DND-41 (cell line): Measurements from ENCODE around the gene OPHN1.

ENCODE experiments used
- ATAC-seq: fragments of 200-7000 bp; cut with Tn5 transposase; 3 replicates; pipeline ENCODE4 v1.9.1; 2021; ENCODE audit warnings: low read depth; ENCODE audit not compliant: insufficient read depth
- DNase-seq: peaks from one replicate; pipeline ENCODE4 v3.0.0-alpha.2; 2020
- H2AFZ ChIP-seq: 2 replicates; pipeline ENCODE4 v1.6.0; 2012; ENCODE audit warnings: low read depth, low read length
- H3K27ac ChIP-seq: 2 replicates; pipeline ENCODE4 v1.5.1; 2012; ENCODE audit warnings: low read length, inconsistent platforms
- H3K27me3 ChIP-seq: fragments of 200-600 bp; sonication (generic); 2 replicates; pipeline ENCODE4 v1.6.0; 2012; ENCODE audit warnings: low read length, mild to moderate bottlenecking, inconsistent platforms; ENCODE audit not compliant: insufficient read depth, poor library complexity
- H3K36me3 ChIP-seq: 2 replicates; pipeline ENCODE4 v1.5.1; 2012; ENCODE audit warnings: low read length, inconsistent platforms; ENCODE audit not compliant: insufficient read depth
- H3K4me1 ChIP-seq: 2 replicates; pipeline ENCODE4 v1.5.1; 2012; ENCODE audit warnings: mild to moderate bottlenecking, low read length; ENCODE audit not compliant: insufficient read depth
- H3K4me2 ChIP-seq: 2 replicates; pipeline ENCODE4 v1.6.0; 2012; ENCODE audit warnings: mild to moderate bottlenecking, moderate library complexity, low read length, inconsistent platforms; ENCODE audit not compliant: insufficient read depth
- H3K4me3 ChIP-seq, 2 experiments: fragments of 200-600 bp in 1 of 2; shearing (Covaris generic) in 1 of 2; 2 replicates each; pipeline ENCODE4 v1.5.1; 2012 to 2016; ENCODE audit warnings: inconsistent platforms in 2 of 2, low read length in 2 of 2, mild to moderate bottlenecking in 2 of 2, low read depth in 1 of 2, moderate library complexity in 1 of 2
- H3K79me2 ChIP-seq: 2 replicates; pipeline ENCODE4 v1.6.0; 2012; ENCODE audit warnings: low read length, inconsistent platforms; ENCODE audit not compliant: insufficient read depth
- H3K9ac ChIP-seq: 2 replicates; pipeline ENCODE4 v1.6.0; 2012; ENCODE audit warnings: low read depth, mild to moderate bottlenecking, inconsistent platforms, low read length, moderate library complexity
- H3K9me3 ChIP-seq: 2 replicates; pipeline ENCODE4 v1.5.1; 2012; ENCODE audit warnings: low read length, moderate library complexity, mild to moderate bottlenecking, inconsistent platforms; ENCODE audit not compliant: insufficient read depth, severe bottlenecking
- H4K20me1 ChIP-seq: 2 replicates; pipeline ENCODE4 v1.6.0; 2012; ENCODE audit warnings: low read length; ENCODE audit not compliant: insufficient read depth
- CTCF ChIP-seq: IDR thresholded peaks from 2 replicates; pipeline ENCODE4 v1.5.1; 2012; ENCODE audit warnings: borderline replicate concordance, low read length, moderate library complexity, mild to moderate bottlenecking; ENCODE audit not compliant: poor library complexity, severe bottlenecking; ENCODE audit errors: extremely low read depth
- EZH2 ChIP-seq: IDR thresholded peaks from 3 replicates; pipeline ENCODE4 v1.6.1; 2012; ENCODE audit warnings: borderline replicate concordance, low read depth, mild to moderate bottlenecking, moderate library complexity, low read length, inconsistent platforms; ENCODE audit not compliant: severe bottlenecking

Gene OPHN1

GRCh38 chrX:68307769-68308168, 125.5 kb downstream of the OPHN1 start:
- H3K4me1 ChIP-seq = no peaks in the 10 kb centered on the region
- DNase-seq (no peak), ATAC-seq (no peak)
- TF ChIP-seq EZH2 (no peak), CTCF (no peak)
- H3K36me3 ChIP-seq = no peaks in the 10 kb centered on the region
- no peaks in the 10 kb centered on the region for H4K20me1 ChIP-seq
- H3K27ac ChIP-seq = no peak overlapping the region
- H3K9me3 ChIP-seq = no peaks in the 10 kb centered on the region
- H2AFZ ChIP-seq = no peak overlapping the region
- H3K79me2 ChIP-seq = no peaks in the 10 kb centered on the region
- no peak overlapping the region for H3K4me2 ChIP-seq
- H3K27me3 ChIP-seq = no peaks in the 10 kb centered on the region
- H3K4me3 ChIP-seq = no peak overlapping the region
- no peak overlapping the region for H3K9ac ChIP-seq

- TF ChIP-seq EZH2 = no peak
- TF ChIP-seq CTCF = no peak
- H2AFZ ChIP-seq = no peak overlapping the region
- H3K9ac ChIP-seq = no peak overlapping the region
- H3K4me1 ChIP-seq = no peaks in the 10 kb centered on the region
- no peaks in the 10 kb centered on the region for H3K79me2 ChIP-seq
- ATAC-seq (no peak), DNase-seq (no peak)
- H3K36me3 ChIP-seq = no peaks in the 10 kb centered on the region
- no peak overlapping the region for H3K4me3 ChIP-seq
- no peaks in the 10 kb centered on the region for H3K9me3 ChIP-seq
- no peaks in the 10 kb centered on the region for H4K20me1 ChIP-seq
- H3K27me3 ChIP-seq = no peaks in the 10 kb centered on the region
- H3K27ac ChIP-seq = no peak overlapping the region
- H3K4me2 ChIP-seq = no peak overlapping the region
Observed at GRCh38 chrX:68304602-68305001, 128.7 kb downstream of the OPHN1 start.

- no peak overlapping the region for H3K9ac ChIP-seq
- no peaks in the 10 kb centered on the region for H3K27me3 ChIP-seq
- H4K20me1 ChIP-seq = no peaks in the 10 kb centered on the region
- H2AFZ ChIP-seq = no peak overlapping the region
- ATAC-seq (no peak), DNase-seq (no peak)
- H3K4me2 ChIP-seq = no peak overlapping the region
- no peaks in the 10 kb centered on the region for H3K4me1 ChIP-seq
- no peaks in the 10 kb centered on the region for H3K36me3 ChIP-seq
- no peak overlapping the region for H3K27ac ChIP-seq
- TF ChIP-seq EZH2 (no peak), CTCF (no peak)
- no peaks in the 10 kb centered on the region for H3K79me2 ChIP-seq
- no peaks in the 10 kb centered on the region for H3K9me3 ChIP-seq
- no peak overlapping the region for H3K4me3 ChIP-seq
Observed at GRCh38 chrX:68299898-68300297, 133.4 kb downstream of the OPHN1 start.

- no peaks in the 10 kb centered on the region for H3K27me3 ChIP-seq
- no peaks in the 10 kb centered on the region for H4K20me1 ChIP-seq
- H3K27ac ChIP-seq = no peak overlapping the region
- no peak overlapping the region for H3K4me3 ChIP-seq
- no peak overlapping the region for H3K4me2 ChIP-seq
- H3K9ac ChIP-seq = no peak overlapping the region
- H3K4me1 ChIP-seq = no peaks in the 10 kb centered on the region
- no peaks in the 10 kb centered on the region for H3K79me2 ChIP-seq
- no peak overlapping the region for H2AFZ ChIP-seq
- TF ChIP-seq EZH2 = no peak
- no peak for TF ChIP-seq CTCF
- no peaks in the 10 kb centered on the region for H3K36me3 ChIP-seq
- no peaks in the 10 kb centered on the region for H3K9me3 ChIP-seq
- ATAC-seq (no peak), DNase-seq (no peak)
Observed at GRCh38 chrX:68292471-68292870, 140.8 kb downstream of the OPHN1 start.
